GM10266 (cell line): Measurements from ENCODE around the gene FUZ.

Experiments used
- DNase-seq: peaks from one replicate; pipeline ENCODE4 v3.0.0; 2012; ENCODE audit errors: extremely low spot score
- TF ChIP-seq, protein P1 (sequence below): IDR thresholded peaks from 2 replicates; pipeline ENCODE4 v1.5.1; 2012; ENCODE audit warnings: mild to moderate bottlenecking, low read depth; ENCODE audit not compliant: control insufficient read depth, insufficient read depth; ENCODE audit errors: missing control alignments

FUZ gene

DNA sequence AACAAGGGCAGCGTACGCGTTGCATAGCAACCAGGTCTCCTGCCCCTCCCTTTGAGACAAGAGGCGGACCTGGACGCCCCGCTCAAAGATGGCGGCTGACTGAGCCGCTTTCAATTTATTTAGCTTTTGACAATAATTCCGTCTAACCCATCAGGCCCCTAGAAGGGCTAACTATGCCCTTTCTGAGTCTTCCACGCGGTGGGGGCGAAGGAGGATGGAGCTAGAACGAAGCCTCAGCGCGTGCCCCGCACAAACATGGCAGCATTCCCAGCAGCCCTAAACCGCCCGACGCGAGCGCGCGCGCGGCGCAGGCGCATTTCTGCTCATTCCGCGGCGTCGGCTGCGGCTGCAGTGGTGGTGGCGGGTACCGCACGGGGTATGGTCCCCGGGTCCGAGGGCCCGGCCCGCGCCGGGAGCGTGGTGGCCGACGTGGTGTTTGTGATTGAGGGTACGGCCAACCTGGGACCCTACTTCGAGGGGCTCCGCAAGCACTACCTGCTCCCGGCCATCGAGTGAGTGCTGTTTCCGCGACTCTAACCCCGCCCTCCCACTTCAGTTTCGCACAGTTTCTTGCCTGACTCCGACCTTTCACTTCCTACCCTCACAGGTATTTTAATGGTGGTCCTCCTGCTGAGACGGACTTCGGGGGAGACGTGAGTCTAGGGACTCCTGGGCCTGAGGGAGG lies 5.0 kb upstream of the FUZ start, which contains the start of gene MED25:
Gene MED25 (plus strand): TSS at position 326 of the 685 bp plus-strand sequence. CDS start 53 bp downstream, at position 379.
- peak; percentile 93 for DNase-seq
- TF ChIP-seq, protein P1, sequence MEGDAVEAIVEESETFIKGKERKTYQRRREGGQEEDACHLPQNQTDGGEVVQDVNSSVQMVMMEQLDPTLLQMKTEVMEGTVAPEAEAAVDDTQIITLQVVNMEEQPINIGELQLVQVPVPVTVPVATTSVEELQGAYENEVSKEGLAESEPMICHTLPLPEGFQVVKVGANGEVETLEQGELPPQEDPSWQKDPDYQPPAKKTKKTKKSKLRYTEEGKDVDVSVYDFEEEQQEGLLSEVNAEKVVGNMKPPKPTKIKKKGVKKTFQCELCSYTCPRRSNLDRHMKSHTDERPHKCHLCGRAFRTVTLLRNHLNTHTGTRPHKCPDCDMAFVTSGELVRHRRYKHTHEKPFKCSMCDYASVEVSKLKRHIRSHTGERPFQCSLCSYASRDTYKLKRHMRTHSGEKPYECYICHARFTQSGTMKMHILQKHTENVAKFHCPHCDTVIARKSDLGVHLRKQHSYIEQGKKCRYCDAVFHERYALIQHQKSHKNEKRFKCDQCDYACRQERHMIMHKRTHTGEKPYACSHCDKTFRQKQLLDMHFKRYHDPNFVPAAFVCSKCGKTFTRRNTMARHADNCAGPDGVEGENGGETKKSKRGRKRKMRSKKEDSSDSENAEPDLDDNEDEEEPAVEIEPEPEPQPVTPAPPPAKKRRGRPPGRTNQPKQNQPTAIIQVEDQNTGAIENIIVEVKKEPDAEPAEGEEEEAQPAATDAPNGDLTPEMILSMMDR = no peak

GRCh38 chr19:49816590-49816989 lies 3.5 kb upstream of the FUZ start:
- TF ChIP-seq, protein P1 = no peak
- DNase-seq = no peak

GRCh38 chr19:49814010-49814409 lies 918 bp upstream of the FUZ start:
- TF ChIP-seq, protein P1 = no peak
- no peak for DNase-seq

GRCh38 chr19:49812452-49812996 lies 568 bp downstream of the FUZ start:
- no peak for DNase-seq
- TF ChIP-seq, protein P1 = no peak

DNA sequence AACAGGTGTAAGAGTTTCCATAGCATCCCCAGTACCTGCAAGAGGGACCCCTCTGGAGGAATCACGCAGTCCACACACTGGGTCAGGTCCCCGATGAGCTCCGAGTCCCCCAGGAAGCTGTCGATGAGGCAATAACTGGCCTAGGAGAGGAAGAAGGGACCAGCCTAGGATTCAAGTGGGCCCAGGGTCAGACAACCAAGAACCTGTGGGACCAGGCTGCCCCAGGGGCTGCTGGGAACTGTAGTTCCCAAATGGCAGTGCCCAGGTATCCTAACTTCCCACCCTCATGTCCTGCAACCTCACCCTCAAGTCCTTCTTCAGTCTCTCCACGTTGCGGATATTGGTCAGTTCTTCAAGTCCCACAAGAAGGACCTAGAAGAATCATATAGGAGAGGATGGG lies 1.8 kb downstream of the FUZ start:
- TF ChIP-seq, protein P1 = no peak
- DNase-seq = no peak

DNA sequence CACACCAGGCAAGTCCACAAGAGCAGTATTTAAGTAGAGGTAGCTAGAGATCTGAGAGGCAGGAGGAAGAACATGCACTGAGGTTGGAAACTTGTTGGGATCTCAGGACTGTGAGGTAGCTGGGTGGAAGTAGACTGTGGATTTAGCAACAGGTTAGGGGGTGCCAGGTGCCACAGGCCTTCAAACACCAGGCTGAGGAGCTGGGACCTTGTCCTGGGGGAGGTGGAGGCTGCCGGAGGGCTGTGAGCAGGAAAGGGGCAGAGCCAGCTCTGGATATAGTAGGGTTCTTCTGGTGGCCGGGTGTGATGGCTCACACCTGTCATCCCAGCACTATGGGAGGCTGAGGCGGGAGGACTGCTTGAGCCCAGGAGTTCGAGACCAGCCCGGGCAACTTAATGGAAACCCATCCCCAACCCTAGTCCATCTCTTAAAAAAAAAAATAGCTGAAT lies 3.1 kb downstream of the FUZ start:
- TF ChIP-seq, protein P1 = no peak
- no peak for DNase-seq
